ENCODE results near the gene MMP20.

Gene MMP20

GRCh38 chr11:102656528-102656927, 31.4 kb upstream of the MMP20 start:
- no peak for TF ChIP-seq CTCF (IDR thresholded peaks at IDR 0.05)
- Histone ChIP-seq H3K27ac (no peak overlapping the region), H3K4me3 (no peak overlapping the region)
- DNase-seq (ENCODE audit: low spot score): no peak

GRCh38 chr11:102655547-102655946, 30.4 kb upstream of the MMP20 start:
- DNase-seq (ENCODE audit: low spot score): no peak
- Histone ChIP-seq H3K27ac (no peak overlapping the region), H3K4me3 (no peak overlapping the region)
- no peak for TF ChIP-seq CTCF (IDR thresholded peaks at IDR 0.05)

GRCh38 chr11:102654761-102655160, 29.6 kb upstream of the MMP20 start:
- Histone ChIP-seq H3K27ac (no peak overlapping the region), H3K4me3 (no peak overlapping the region)
- DNase-seq (ENCODE audit: low spot score): no peak
- TF ChIP-seq CTCF (IDR thresholded peaks at IDR 0.05): no peak

GRCh38 chr11:102653744-102654291, 28.7 kb upstream of the MMP20 start:
- no peak for DNase-seq (ENCODE audit: low spot score)
- Histone ChIP-seq H3K4me3 (no peak overlapping the region), H3K27ac (no peak overlapping the region)
- TF ChIP-seq CTCF (IDR thresholded peaks at IDR 0.05): no peak

- no peak for DNase-seq (ENCODE audit: low spot score)
- no peak for TF ChIP-seq CTCF (IDR thresholded peaks at IDR 0.05)
- H3K4me3 ChIP-seq: no peak overlapping the region
- H3K27ac ChIP-seq: no peak overlapping the region
These were observed 22.3 kb upstream of the MMP20 start for GRCh38 chr11:102647430-102647829.

- Histone ChIP-seq H3K27ac (no peak overlapping the region), H3K4me3 (no peak overlapping the region)
- TF ChIP-seq CTCF (IDR thresholded peaks at IDR 0.05): no peak
- no peak for DNase-seq (ENCODE audit: low spot score)
These were observed 18.8 kb upstream of the MMP20 start for GRCh38 chr11:102643941-102644340.

GRCh38 chr11:102640946-102641345, 15.8 kb upstream of the MMP20 start:
- no peak for TF ChIP-seq CTCF (IDR thresholded peaks at IDR 0.05)
- H3K27ac ChIP-seq: no peak overlapping the region
- H3K4me3 ChIP-seq: no peak overlapping the region
- DNase-seq (ENCODE audit: low spot score): no peak
